Measurements from ENCODE around the gene MAP2K4. TPM values are rescaled to one million over a fixed set of nuclear protein-coding genes. Genes with fewer than 3 reads are reported as not detected.
A peak's percentile ranks its signal among the peaks of the same experiment; 100 is the strongest.

Gene MAP2K4
- total and polyA plus RNA-seq, 2 donors (not counting 1 experiment from before 2014, with no cell fraction given) = 6.2 to 44.8 TPM

DNA sequence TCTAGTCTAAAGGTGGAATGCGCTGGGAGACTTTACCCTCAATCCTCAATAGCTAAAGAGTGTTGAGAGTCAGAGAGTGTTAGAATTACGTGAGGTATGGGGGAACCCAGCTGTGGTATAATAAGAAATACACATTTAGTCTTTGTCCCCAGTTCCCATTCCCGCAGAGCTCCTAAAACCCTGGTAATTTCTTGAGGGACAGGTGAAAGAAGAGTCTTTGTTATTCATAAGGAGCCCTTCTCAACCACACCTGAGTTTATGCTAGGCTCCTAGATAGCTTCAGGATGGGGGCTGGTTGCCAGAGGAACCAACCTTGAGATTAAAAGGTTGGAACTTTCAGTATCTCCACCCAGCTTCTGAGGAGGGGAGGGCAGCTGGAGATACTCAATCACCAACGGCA is 29.2 kb upstream of the MAP2K4 start:
- ChIA-PET CTCF (no interaction called here), POLR2A (interaction anchor here (0.6 kb wide), 1 partner anchor 18 kb away, joined by 5 read pairs; no protein-coding TSS in a partner anchor)
- intact Hi-C loops (cut with micrococcal nuclease) = no loop called here
- DNase-seq = no peak
- H3K79me2 ChIP-seq (ENCODE audit: control insufficient read depth, insufficient read depth, low read length) = peaks cover 28% of the 10 kb centered on the region
- Mint-ChIP-seq H3K27ac (no peak overlapping the region), H3K4me1 (peaks cover 6% of the 10 kb centered on the region), H3K27me3 (no peaks in the 10 kb centered on the region), H3K9me3 (ENCODE audit: insufficient read depth) (no peaks in the 10 kb centered on the region), H3K4me3 (no peak overlapping the region)
- no peaks in the 10 kb centered on the region for H3K9me3 ChIP-seq (ENCODE audit: control extremely low read depth in 1 of 3, control insufficient read depth in 2 of 3, insufficient read depth in 1 of 3, low read length in 2 of 3)
- ATAC-seq (ENCODE audit: low read depth) = no peak
- H3K27me3 ChIP-seq (replicated peaks in 1 of 4; ENCODE audit: control extremely low read depth in 1 of 4, control insufficient read depth in 3 of 4, insufficient read depth in 4 of 4, low read length in 3 of 4) = no peaks in the 10 kb centered on the region
- H3K4me3 ChIP-seq (ENCODE audit: control extremely low read depth in 1 of 5, extremely low read depth in 1 of 5, insufficient read depth in 1 of 5, low read depth in 2 of 5, low read length in 4 of 5) = no peak overlapping the region
- H4K20me1 ChIP-seq (ENCODE audit: control insufficient read depth, insufficient read depth, low read length, poor library complexity, severe bottlenecking) = no peaks in the 10 kb centered on the region
- H3K27ac ChIP-seq (ENCODE audit: low read length in 2 of 2) = no peak overlapping the region
- H2AFZ ChIP-seq (ENCODE audit: insufficient read depth, low read depth, low read length, poor library complexity, severe bottlenecking) = no peak overlapping the region
- peaks cover 0 to 4% of the 10 kb centered on the region in 2 donors for H3K4me1 ChIP-seq (ENCODE audit: control insufficient read depth in 2 of 2, insufficient read depth in 2 of 2, low read length in 2 of 2)
- H3K9ac ChIP-seq (ENCODE audit: low read length) = no peak overlapping the region
- H3K36me3 ChIP-seq (replicated peaks in 1 of 2; ENCODE audit: control extremely low read depth in 1 of 2, control insufficient read depth in 1 of 2, extremely low read depth in 1 of 2, insufficient read depth in 2 of 2, low read length in 1 of 2) = peaks cover 11 to 28% of the 10 kb centered on the region in 2 experiments
- WGBS (ENCODE audit: insufficient coverage) = 0% methylated on average over 1 of the region's 4 CpGs
- H3K4me2 ChIP-seq (replicated peaks; ENCODE audit: low read depth, low read length, poor library complexity, severe bottlenecking) = no peak overlapping the region
- TF ChIP-seq, protein P1, sequence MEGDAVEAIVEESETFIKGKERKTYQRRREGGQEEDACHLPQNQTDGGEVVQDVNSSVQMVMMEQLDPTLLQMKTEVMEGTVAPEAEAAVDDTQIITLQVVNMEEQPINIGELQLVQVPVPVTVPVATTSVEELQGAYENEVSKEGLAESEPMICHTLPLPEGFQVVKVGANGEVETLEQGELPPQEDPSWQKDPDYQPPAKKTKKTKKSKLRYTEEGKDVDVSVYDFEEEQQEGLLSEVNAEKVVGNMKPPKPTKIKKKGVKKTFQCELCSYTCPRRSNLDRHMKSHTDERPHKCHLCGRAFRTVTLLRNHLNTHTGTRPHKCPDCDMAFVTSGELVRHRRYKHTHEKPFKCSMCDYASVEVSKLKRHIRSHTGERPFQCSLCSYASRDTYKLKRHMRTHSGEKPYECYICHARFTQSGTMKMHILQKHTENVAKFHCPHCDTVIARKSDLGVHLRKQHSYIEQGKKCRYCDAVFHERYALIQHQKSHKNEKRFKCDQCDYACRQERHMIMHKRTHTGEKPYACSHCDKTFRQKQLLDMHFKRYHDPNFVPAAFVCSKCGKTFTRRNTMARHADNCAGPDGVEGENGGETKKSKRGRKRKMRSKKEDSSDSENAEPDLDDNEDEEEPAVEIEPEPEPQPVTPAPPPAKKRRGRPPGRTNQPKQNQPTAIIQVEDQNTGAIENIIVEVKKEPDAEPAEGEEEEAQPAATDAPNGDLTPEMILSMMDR (IDR thresholded peaks at IDR 0.05) = no peak

DNA sequence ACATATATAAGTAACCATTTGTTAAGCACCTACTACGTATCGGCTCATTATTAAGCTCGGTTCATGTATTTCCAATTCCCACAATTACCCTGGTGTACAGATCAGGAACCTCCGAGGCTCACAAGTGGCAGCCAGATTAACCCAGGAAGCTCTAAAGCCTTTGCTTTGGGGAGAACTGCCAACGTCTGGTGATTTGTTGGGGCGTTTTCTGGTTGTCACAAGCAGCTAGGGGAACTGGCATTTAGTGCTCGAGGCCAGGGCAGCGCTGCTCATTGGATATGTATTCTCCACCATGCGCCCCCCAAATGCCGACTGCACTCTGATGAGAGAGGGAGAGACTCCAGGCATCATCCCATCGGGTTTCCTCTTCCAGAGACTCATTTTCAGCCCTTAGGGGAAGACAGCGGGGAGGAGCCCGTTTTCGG is 23.9 kb upstream of the MAP2K4 start:
- DNase-seq (no peak), ATAC-seq (ENCODE audit: low read depth) (peak; percentile 31)
- H3K36me3 ChIP-seq (replicated peaks in 1 of 2; ENCODE audit: control extremely low read depth in 1 of 2, control insufficient read depth in 1 of 2, extremely low read depth in 1 of 2, insufficient read depth in 2 of 2, low read length in 1 of 2) = peaks cover 0 to 7% of the 10 kb centered on the region in 2 experiments
- H4K20me1 ChIP-seq (ENCODE audit: control insufficient read depth, insufficient read depth, low read length, poor library complexity, severe bottlenecking) = no peaks in the 10 kb centered on the region
- H3K4me1 ChIP-seq (ENCODE audit: control insufficient read depth in 2 of 2, insufficient read depth in 2 of 2, low read length in 2 of 2) = peaks cover 5 to 11% of the 10 kb centered on the region in 2 donors
- peak overlapping the region; percentile 98 for H2AFZ ChIP-seq (ENCODE audit: insufficient read depth, low read depth, low read length, poor library complexity, severe bottlenecking)
- peak overlapping the region; percentile 81 to 87 for H3K27ac ChIP-seq (ENCODE audit: low read length in 2 of 2)
- CTCF ChIA-PET = interaction anchor here (1.0 to 2.2 kb wide), 3 partner anchors 11 to 24 kb away, joined by 3 to 21 read pairs (median 3); partner anchors contain the start of gene MAP2K4
- no peaks in the 10 kb centered on the region for H3K9me3 ChIP-seq (ENCODE audit: control extremely low read depth in 1 of 3, control insufficient read depth in 2 of 3, insufficient read depth in 1 of 3, low read length in 2 of 3)
- peak overlapping the region; percentile 90 for H3K4me3 Mint-ChIP-seq
- WGBS (ENCODE audit: insufficient coverage) = 0% methylated on average over 10 of the region's 14 CpGs
- H3K27me3 ChIP-seq (replicated peaks in 1 of 4; ENCODE audit: control extremely low read depth in 1 of 4, control insufficient read depth in 3 of 4, insufficient read depth in 4 of 4, low read length in 3 of 4) = no peaks in the 10 kb centered on the region
- peak overlapping the region; percentile 82 for H3K4me2 ChIP-seq (replicated peaks; ENCODE audit: low read depth, low read length, poor library complexity, severe bottlenecking)
- peak overlapping the region; percentile 58 to 97 (median 92) for H3K4me3 ChIP-seq (ENCODE audit: control extremely low read depth in 1 of 5, extremely low read depth in 1 of 5, insufficient read depth in 1 of 5, low read depth in 2 of 5, low read length in 4 of 5)
- H3K27ac Mint-ChIP-seq = peak overlapping the region; percentile 96
- intact Hi-C loops (cut with micrococcal nuclease) = loop anchor here (1.0 to 5.0 kb wide), 4 partner anchors 24 to 1299 kb away; partner anchors contain the start of genes ADPRM, MAP2K4 and SCO1
- H3K9me3 Mint-ChIP-seq (ENCODE audit: insufficient read depth) = no peaks in the 10 kb centered on the region
- TF ChIP-seq, protein P1 (IDR thresholded peaks at IDR 0.05) = no peak
- H3K4me1 Mint-ChIP-seq = peaks cover 16% of the 10 kb centered on the region
- H3K27me3 Mint-ChIP-seq = no peaks in the 10 kb centered on the region
- peak overlapping the region; percentile 97 for H3K9ac ChIP-seq (ENCODE audit: low read length)
- POLR2A ChIA-PET = interaction anchor here (0.8 to 2.5 kb wide), 3 partner anchors 11 to 1022 kb away, joined by 4 to 31 read pairs (median 5); partner anchors contain the start of genes ELAC2 and MAP2K4
- H3K79me2 ChIP-seq (ENCODE audit: control insufficient read depth, insufficient read depth, low read length) = peaks cover 25% of the 10 kb centered on the region

Data from B cell (primary cell).